ENCODE measurements around the gene MCOLN1. TPM values are rescaled to one million over a fixed set of nuclear protein-coding genes. Genes with fewer than 3 reads are reported as not detected.

MCOLN1 gene
- total and polyA plus RNA-seq, 2 of the 8 experiments (the other 6 are each of a cell fraction or from before 2014, with no cell fraction given) = 19.1 to 40.0 TPM

- Histone ChIP-seq H3K4me3 (ENCODE audit: extremely low read depth in 1 of 4, insufficient read depth in 2 of 4, low read depth in 3 of 4, low read length in 4 of 4) (no peak overlapping the region), H3K79me1 (ENCODE audit: low read depth, low read length) (no peaks in the 10 kb centered on the region), H3K4me2 (ENCODE audit: insufficient read depth in 1 of 2, low read depth in 2 of 2, low read length in 2 of 2) (no peak overlapping the region), H3K9me3 (ENCODE audit: insufficient read depth in 2 of 2, low read depth in 1 of 2, low read length in 1 of 2) (no peaks in the 10 kb centered on the region), H3K56ac (replicated peaks; ENCODE audit: insufficient read length, low read depth, low read length) (no peak overlapping the region), H3K18ac (ENCODE audit: extremely low read depth, low read length) (no peak overlapping the region), H3K14ac (ENCODE audit: insufficient read length) (no peak overlapping the region), H3K27ac (ENCODE audit: low read depth, low read length) (no peak overlapping the region), H3K23ac (ENCODE audit: insufficient read length) (no peak overlapping the region), H2BK12ac (ENCODE audit: low read depth, low read length) (no peak overlapping the region), H2BK120ac (replicated peaks; ENCODE audit: low read depth, low read length) (no peak overlapping the region), H3K27me3 (replicated peaks in 1 of 4; ENCODE audit: control insufficient read depth in 3 of 4, extremely low read depth in 1 of 4, insufficient read depth in 3 of 4, low read length in 3 of 4) (no peaks in the 10 kb centered on the region), H2AFZ (ENCODE audit: low read length) (no peak overlapping the region), H3K4me1 (replicated peaks in 1 of 4; ENCODE audit: control insufficient read depth in 3 of 4, insufficient read depth in 4 of 4, low read length in 3 of 4) (peaks cover 0 to 6% (median 2%) of the 10 kb centered on the region in 4 experiments; a peak in 4 of 7 replicates), H2BK5ac (ENCODE audit: low read depth, low read length) (no peak overlapping the region), H3K4ac (replicated peaks; ENCODE audit: insufficient read length, low read depth, low read length) (no peak overlapping the region), H3K23me2 (ENCODE audit: low read depth, low read length) (no peaks in the 10 kb centered on the region; the same call in 1 of the 2 replicates), H4K20me1 (replicated peaks in 1 of 2; ENCODE audit: control insufficient read depth in 1 of 2, insufficient read depth in 2 of 2, low read length in 2 of 2) (peaks cover 0 to 10% of the 10 kb centered on the region in 2 experiments), H2AK5ac (ENCODE audit: low read depth, low read length) (no peak overlapping the region), H2BK20ac (ENCODE audit: low read length) (no peak overlapping the region), H3K36me3 (ENCODE audit: control insufficient read depth in 2 of 4, insufficient read depth in 4 of 4, low read length in 3 of 4) (peaks cover 10 to 31% (median 19%) of the 10 kb centered on the region in 4 experiments), H3K9ac (replicated peaks in 1 of 4; ENCODE audit: extremely low read depth in 1 of 4, low read depth in 3 of 4, low read length in 3 of 4) (no peak overlapping the region), H3K79me2 (ENCODE audit: control insufficient read depth in 1 of 2, insufficient read depth in 2 of 2, low read length in 2 of 2) (no peaks in the 10 kb centered on the region), H4K5ac (ENCODE audit: insufficient read length, low read depth, low read length) (no peak overlapping the region), H4K8ac (ENCODE audit: extremely low read depth, insufficient read depth, low read length) (no peak overlapping the region), H4K91ac (replicated peaks; ENCODE audit: insufficient read length, low read length) (no peak overlapping the region), H2BK15ac (ENCODE audit: low read length) (no peak overlapping the region)
- ChIA-PET CTCF (ENCODE audit: partially characterized antibody) (interaction anchor here (1.2 to 2.9 kb wide), 4 partner anchors 9 to 62 kb away, joined by 3 to 14 read pairs (median 5); partner anchors contain the start of gene CAMSAP3), POLR2A (ENCODE audit: partially characterized antibody) (interaction anchor here (1.2 kb wide), 1 partner anchor 9 kb away, joined by 3 read pairs; no protein-coding TSS in a partner anchor)
- FAIRE-seq (no peak), DNase-seq (ENCODE audit: low read depth in 1 of 2, low spot score in 2 of 2) (no peak)
- WGBS, 2 experiments (ENCODE audit: extremely low coverage in 1 of 2, insufficient coverage in 1 of 2, insufficient read length in 1 of 2, insufficient replicate concordance in 2 of 2, low coverage in 1 of 2, low lambda C conversion rate in 2 of 2, missing lambda C conversion rate in 1 of 2) = 83% methylated on average over 4 of the region's 4 CpGs; no CpG with 5 or more reads in 1 of the 2 experiments
- no peak for TF ChIP-seq RBBP5 (IDR thresholded peaks at IDR 0.05; ENCODE audit: borderline replicate concordance, low read depth, low read length)
- no peak for TF ChIP-seq CEBPB (IDR thresholded peaks at IDR 0.05; ENCODE audit: low read depth, low read length)
- TF ChIP-seq FOSL1 (IDR thresholded peaks at IDR 0.05; ENCODE audit: insufficient read depth, low read depth, low read length) = no peak
- no peak for TF ChIP-seq RNF2 (IDR thresholded peaks at IDR 0.05; ENCODE audit: borderline replicate concordance, low read depth, low read length, missing control alignments, poor library complexity, severe bottlenecking)
- no peak for TF ChIP-seq SRF (IDR thresholded peaks at IDR 0.05; ENCODE audit: low read depth, low read length)
Observed at GRCh38 chr19:7559102-7559501, 36.7 kb downstream of the MCOLN1 start.
